HCT116 (cell line): Measurements from ENCODE around the gene TEX261. TPM values are rescaled to one million over a fixed set of nuclear protein-coding genes. Genes with fewer than 3 reads are reported as not detected.

Source experiments
- ATAC-seq: fragments of 200-7000 bp; cut with Tn5 transposase; 2 replicates; pipeline ENCODE4 v1.9.1; 2020; ENCODE audit warnings: mild to moderate bottlenecking, moderate library complexity
- BruUV-seq: library from RNA; stranded (reverse); fragments of 400-500 nt; replicated peaks from 2 replicates; lab custom pipeline; 2021; lab: Mats Ljungman, UMichigan
- CTCF ChIA-PET: fragments of 300-600 bp; sonication (Branson Sonifier 250); formaldehyde crosslinking; loops from one replicate; lab custom pipeline; 2021; ENCODE audit warnings: antibody characterized with exemption; lab: Charles Lee
- POLR2A ChIA-PET: fragments of 300-600, 350-600 bp; sonication (Branson Sonifier 250); formaldehyde crosslinking; loops from one replicate; lab custom pipeline; 2021; ENCODE audit warnings: antibody characterized with exemption; lab: Charles Lee
- RAD21 ChIA-PET, 2 experiments: fragments of 300-600 bp; sonication (Branson Sonifier 250); formaldehyde crosslinking; loops; one replicate each; lab custom pipeline; 2023; ENCODE audit warnings: low total read pairs in 2 of 2; ENCODE audit not compliant: uncharacterized antibody in 2 of 2, unreplicated experiment in 2 of 2, low non-redundant PET in 1 of 2; lab: Charles Lee
- DNase-seq: peaks from one replicate; pipeline ENCODE4 v3.0.0-alpha.2; 2010; ENCODE audit warnings: low read depth, low spot score
- H2AFZ ChIP-seq: fragments of 200-600 bp; shearing (Covaris generic), sonication (generic); 2 replicates; pipeline ENCODE4 v1.6.1; 2017; ENCODE audit warnings: low read depth, mixed run types, mixed read lengths, antibody characterized with exemption, low read length; ENCODE audit not compliant: poor library complexity, severe bottlenecking
- H3K27ac ChIP-seq: 2 replicates; pipeline ENCODE4 v1.5.1; 2012; ENCODE audit warnings: low read depth, low read length
- H3K27me3 ChIP-seq: fragments of 200-600 bp; sonication (generic); 2 replicates; pipeline ENCODE4 v1.6.1; 2016; ENCODE audit warnings: mixed run types, low read length, mixed read lengths; ENCODE audit not compliant: insufficient read depth
- H3K36me3 ChIP-seq, 2 experiments: fragments of 200-500 bp in 1 of 2; fragments of 200-600 bp in 1 of 2; sonication (Bioruptor generic) in 1 of 2; sonication (generic) in 1 of 2; 2 replicates each; pipeline versions ENCODE4 v1.5.1 to v1.6.1; 2014 to 2016; ENCODE audit warnings: low read length in 2 of 2, inconsistent platforms in 1 of 2, mixed read lengths in 1 of 2, mixed run types in 1 of 2; ENCODE audit not compliant: insufficient read depth in 2 of 2, control insufficient read depth in 1 of 2
- H3K4me1 ChIP-seq, 2 experiments: fragments of 200-600 bp in 1 of 2; sonication (generic) in 1 of 2; 2 replicates each; pipeline versions ENCODE4 v1.5.1 to v1.6.1; 2012 to 2017; ENCODE audit warnings: low read length in 2 of 2, inconsistent platforms in 1 of 2, mild to moderate bottlenecking in 1 of 2, mixed read lengths in 1 of 2, mixed run types in 1 of 2, moderate library complexity in 1 of 2; ENCODE audit not compliant: insufficient read depth in 2 of 2, control insufficient read depth in 1 of 2
- H3K4me2 ChIP-seq: fragments of 200-600 bp; sonication (generic); 2 replicates; pipeline ENCODE4 v1.6.1; 2017; ENCODE audit warnings: mixed run types, low read length, mixed read lengths
- H3K4me3 ChIP-seq, 2 experiments: fragments of 200-600 bp in 1 of 2; sonication (generic) in 1 of 2; replicated peaks in 1 of 2; 2 replicates each; pipeline ENCODE4 v1.5.1; 2011 to 2016; ENCODE audit warnings: low read length in 2 of 2, control low read depth in 1 of 2, low read depth in 1 of 2, mild to moderate bottlenecking in 1 of 2, mixed read lengths in 1 of 2, mixed run types in 1 of 2
- H3K79me2 ChIP-seq: fragments of 200-600 bp; sonication (generic); 2 replicates; pipeline ENCODE4 v1.6.1; 2017; ENCODE audit warnings: mild to moderate bottlenecking, mixed run types, low read length, moderate library complexity, mixed read lengths; ENCODE audit not compliant: insufficient read depth
- H3K9ac ChIP-seq: fragments of 200-600 bp; sonication (generic); 2 replicates; pipeline ENCODE4 v1.6.1; 2016; ENCODE audit warnings: low read length, mixed read lengths
- H3K9me2 ChIP-seq: fragments of 200-600 bp; sonication (generic), shearing (Covaris generic); 2 replicates; pipeline ENCODE4 v1.6.1; 2017; ENCODE audit warnings: mixed run types, mild to moderate bottlenecking, moderate library complexity; ENCODE audit not compliant: insufficient read depth
- H3K9me3 ChIP-seq, 2 experiments: fragments of 200-500 bp in 1 of 2; fragments of 200-600 bp in 1 of 2; sonication (Bioruptor generic) in 1 of 2; sonication (generic) in 1 of 2; 2 replicates each; pipeline ENCODE4 v1.6.1; 2014 to 2017; ENCODE audit warnings: low read length in 2 of 2, mixed read lengths in 2 of 2, inconsistent platforms in 1 of 2, low read depth in 1 of 2, mild to moderate bottlenecking in 1 of 2, mixed run types in 1 of 2, moderate library complexity in 1 of 2; ENCODE audit not compliant: control insufficient read depth in 1 of 2, insufficient read depth in 1 of 2
- H4K20me1 ChIP-seq: fragments of 200-600 bp; sonication (generic), shearing (Covaris generic); 2 replicates; pipeline ENCODE4 v1.6.1; 2017; ENCODE audit warnings: mixed run types, mild to moderate bottlenecking, moderate library complexity; ENCODE audit not compliant: insufficient read depth
- CBX3 ChIP-seq: IDR thresholded peaks from 2 replicates; pipeline ENCODE4 v1.6.1; 2012; ENCODE audit warnings: low read depth
- CEBPB ChIP-seq: IDR thresholded peaks from 2 replicates; pipeline ENCODE4 v1.6.1; 2012; ENCODE audit warnings: low read depth
- EGR1 ChIP-seq: IDR thresholded peaks from 2 replicates; pipeline ENCODE4 v1.6.1; 2012; ENCODE audit warnings: low read depth
- ELF1 ChIP-seq: IDR thresholded peaks from 2 replicates; pipeline ENCODE4 v1.6.1; 2012; ENCODE audit warnings: low read depth, borderline replicate concordance
- EZH2 ChIP-seq: fragments of 200-600 bp; sonication (generic); IDR thresholded peaks from 2 replicates; pipeline ENCODE4 v1.6.1; 2017; ENCODE audit warnings: antibody characterized with exemption, mixed run types
- EZH2phosphoT487 ChIP-seq: fragments of 200-600 bp; IDR thresholded peaks from 2 replicates; pipeline ENCODE4 v1.6.1; 2018; ENCODE audit warnings: antibody characterized with exemption, borderline replicate concordance
- JUND ChIP-seq: IDR thresholded peaks from 2 replicates; pipeline ENCODE4 v1.6.1; 2012
- POLR2A ChIP-seq: IDR thresholded peaks from 2 replicates; pipeline ENCODE4 v1.7.0; 2011; ENCODE audit warnings: borderline replicate concordance; ENCODE audit not compliant: insufficient read depth, insufficient read length; ENCODE audit errors: extremely low read depth
- POLR2AphosphoS5 ChIP-seq: IDR thresholded peaks from 2 replicates; pipeline ENCODE4 v1.6.1; 2011; ENCODE audit warnings: mild to moderate bottlenecking, low read depth, low read length, moderate library complexity
- RAD21 ChIP-seq: IDR thresholded peaks from 2 replicates; pipeline ENCODE4 v1.6.1; 2012; ENCODE audit warnings: low read depth, mild to moderate bottlenecking
- SIN3A ChIP-seq: IDR thresholded peaks from 2 replicates; pipeline ENCODE4 v1.6.1; 2012; ENCODE audit warnings: low read depth
- SP1 ChIP-seq: IDR thresholded peaks from 2 replicates; pipeline ENCODE4 v1.6.1; 2012; ENCODE audit warnings: low read depth
- TCF7L2 ChIP-seq: IDR thresholded peaks from 2 replicates; pipeline ENCODE4 v1.7.0; 2011; ENCODE audit warnings: borderline replicate concordance, inconsistent platforms; ENCODE audit not compliant: insufficient read depth, insufficient read length; ENCODE audit errors: extremely low read depth
- intact Hi-C: fragments of 100-400 bp; cut with micrococcal nuclease; formaldehyde crosslinking; loops from 2 replicates; pipeline ENCODE4 v1.10.0; 2022
- total RNA-seq: library from RNA; stranded (reverse); gene quantifications from one replicate; pipeline ENCODE4 v1.2.1, GENCODE V29; 2021; ENCODE audit not compliant: unreplicated experiment
- TF ChIP-seq, protein P1 (sequence below): IDR thresholded peaks from 2 replicates; pipeline ENCODE4 v1.6.1; 2012
- TF ChIP-seq, protein P2 (sequence below): IDR thresholded peaks from 2 replicates; pipeline ENCODE4 v1.6.1; 2011; ENCODE audit warnings: mild to moderate bottlenecking, low read length, moderate library complexity; ENCODE audit not compliant: insufficient replicate concordance; ENCODE audit errors: extremely low read depth

TEX261 gene
- total RNA-seq, 1 experiment from 2014 or later = 37.9 TPM

DNA sequence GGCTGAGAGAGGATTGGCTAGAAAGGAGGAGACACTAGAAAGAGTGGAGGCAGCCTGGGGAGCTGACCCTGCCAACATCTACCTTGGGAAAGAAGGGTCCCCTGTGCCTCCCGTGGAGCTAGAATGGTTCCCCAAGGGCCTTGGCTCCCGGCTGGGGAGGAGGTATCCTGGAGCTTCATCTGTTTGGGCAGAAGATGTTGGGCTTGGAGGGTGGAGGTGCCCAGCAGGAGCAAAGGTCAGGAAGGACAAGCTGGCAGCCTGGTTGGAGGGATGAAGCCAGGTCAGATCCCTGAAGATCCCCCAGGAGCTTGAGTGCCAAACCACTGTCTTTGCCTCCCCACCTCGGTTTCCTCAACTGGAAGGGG lies 56.1 kb downstream of the TEX261 start:
- Histone ChIP-seq H3K79me2 (no peaks in the 10 kb centered on the region), H3K27ac (no peak overlapping the region), H3K36me3 (no peaks in the 10 kb centered on the region; a peak in 1 of 4 replicates), H4K20me1 (no peaks in the 10 kb centered on the region), H3K4me1 (peaks cover 0 to 4% of the 10 kb centered on the region in 2 experiments; a peak in 1 of 4 replicates), H3K27me3 (no peaks in the 10 kb centered on the region), H2AFZ (no peak overlapping the region), H3K9ac (no peak overlapping the region), H3K9me2 (no peaks in the 10 kb centered on the region), H3K4me3 (no peak overlapping the region), H3K9me3 (no peaks in the 10 kb centered on the region), H3K4me2 (no peak overlapping the region)
- intact Hi-C loops = no loop called here
- ChIA-PET CTCF (interaction anchor here (0.7 kb wide), 1 partner anchor 10 kb away, joined by 3 read pairs; no protein-coding TSS in a partner anchor), POLR2A (no interaction called here), RAD21 (no interaction called here)
- no peak for ATAC-seq
- no peak for TF ChIP-seq JUND
- TF ChIP-seq POLR2AphosphoS5 = no peak
- TF ChIP-seq ELF1 = no peak
- no TSS peak for BruUV-seq
- DNase-seq = no peak

DNA sequence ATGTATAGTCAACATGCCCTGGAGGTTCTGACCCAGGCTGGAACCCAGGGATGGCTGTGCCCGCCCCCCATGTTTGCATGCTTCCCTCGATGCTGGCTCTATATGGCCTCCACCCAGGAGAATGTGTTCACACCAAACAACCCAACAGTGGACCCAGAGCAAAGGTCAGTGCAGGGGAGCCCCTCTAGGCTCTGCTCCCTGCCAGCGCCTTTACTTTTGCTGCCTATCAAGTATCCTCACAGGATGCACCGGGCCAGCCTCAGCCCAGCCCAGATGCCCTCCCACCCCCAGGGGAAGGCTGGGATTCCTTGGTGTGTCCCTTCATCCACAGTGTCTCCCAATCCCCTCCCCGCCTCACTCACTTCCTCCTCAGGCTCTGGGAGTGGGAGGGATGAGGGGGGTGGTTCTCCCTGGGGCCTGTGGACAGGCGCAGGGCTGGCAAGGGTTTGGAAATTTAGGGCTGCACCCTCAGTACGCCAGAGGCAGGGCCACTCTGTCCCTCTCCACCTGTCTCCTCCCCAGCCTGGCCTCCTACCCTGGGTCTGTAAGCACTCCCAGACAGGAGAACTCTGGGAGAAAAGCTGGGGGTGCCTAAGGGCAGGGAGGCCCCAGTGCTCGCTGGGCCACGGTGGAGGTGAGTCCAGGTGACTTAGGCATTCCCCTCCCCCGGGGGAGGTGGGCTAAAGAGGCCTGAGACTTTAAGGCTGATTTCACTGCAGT lies 56.6 kb downstream of the TEX261 start:
- ChIA-PET RAD21 (no interaction called here), CTCF (interaction anchor here (2.7 kb wide), 1 partner anchor 10 kb away, joined by 17 read pairs; no protein-coding TSS in a partner anchor), POLR2A (no interaction called here)
- Histone ChIP-seq H3K9me3 (no peaks in the 10 kb centered on the region), H3K36me3 (no peaks in the 10 kb centered on the region; a peak in 1 of 4 replicates), H4K20me1 (no peaks in the 10 kb centered on the region), H2AFZ (no peak overlapping the region), H3K9ac (no peak overlapping the region), H3K9me2 (no peaks in the 10 kb centered on the region), H3K27ac (no peak overlapping the region), H3K4me2 (no peak overlapping the region), H3K79me2 (no peaks in the 10 kb centered on the region), H3K4me1 (peaks cover 0 to 4% of the 10 kb centered on the region in 2 experiments; a peak in 1 of 4 replicates), H3K27me3 (no peaks in the 10 kb centered on the region), H3K4me3 (no peak overlapping the region)
- intact Hi-C loops = no loop called here
- ATAC-seq = no peak
- no peak for TF ChIP-seq POLR2AphosphoS5
- TF ChIP-seq SP1 = no peak
- no peak for TF ChIP-seq EZH2
- TF ChIP-seq TCF7L2 = no peak
- no peak for TF ChIP-seq SIN3A
- TF ChIP-seq, protein P1, sequence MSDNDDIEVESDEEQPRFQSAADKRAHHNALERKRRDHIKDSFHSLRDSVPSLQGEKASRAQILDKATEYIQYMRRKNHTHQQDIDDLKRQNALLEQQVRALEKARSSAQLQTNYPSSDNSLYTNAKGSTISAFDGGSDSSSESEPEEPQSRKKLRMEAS = no peak
- TF ChIP-seq CBX3 = no peak
- no peak for TF ChIP-seq CEBPB
- TF ChIP-seq EZH2phosphoT487 = no peak
- TF ChIP-seq RAD21 = no peak
- no peak for TF ChIP-seq POLR2A
- no peak for TF ChIP-seq EGR1
- TF ChIP-seq ELF1 = no peak
- TF ChIP-seq, protein P2, sequence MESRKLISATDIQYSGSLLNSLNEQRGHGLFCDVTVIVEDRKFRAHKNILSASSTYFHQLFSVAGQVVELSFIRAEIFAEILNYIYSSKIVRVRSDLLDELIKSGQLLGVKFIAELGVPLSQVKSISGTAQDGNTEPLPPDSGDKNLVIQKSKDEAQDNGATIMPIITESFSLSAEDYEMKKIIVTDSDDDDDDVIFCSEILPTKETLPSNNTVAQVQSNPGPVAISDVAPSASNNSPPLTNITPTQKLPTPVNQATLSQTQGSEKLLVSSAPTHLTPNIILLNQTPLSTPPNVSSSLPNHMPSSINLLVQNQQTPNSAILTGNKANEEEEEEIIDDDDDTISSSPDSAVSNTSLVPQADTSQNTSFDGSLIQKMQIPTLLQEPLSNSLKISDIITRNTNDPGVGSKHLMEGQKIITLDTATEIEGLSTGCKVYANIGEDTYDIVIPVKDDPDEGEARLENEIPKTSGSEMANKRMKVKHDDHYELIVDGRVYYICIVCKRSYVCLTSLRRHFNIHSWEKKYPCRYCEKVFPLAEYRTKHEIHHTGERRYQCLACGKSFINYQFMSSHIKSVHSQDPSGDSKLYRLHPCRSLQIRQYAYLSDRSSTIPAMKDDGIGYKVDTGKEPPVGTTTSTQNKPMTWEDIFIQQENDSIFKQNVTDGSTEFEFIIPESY = no peak
- DNase-seq = no peak
- no TSS peak for BruUV-seq
